Skeletal muscle satellite cell (primary cell): ENCODE data around the gene BCL11B.

Experiments used
- H3K27me3 ChIP-seq: 2 replicates; pipeline ENCODE4 v1.7.0; 2013; ENCODE audit warnings: low read length; ENCODE audit not compliant: control insufficient read depth, insufficient read depth
- H3K36me3 ChIP-seq: 2 replicates; pipeline ENCODE4 v1.7.0; 2013; ENCODE audit warnings: mild to moderate bottlenecking, control low read depth, low read length; ENCODE audit not compliant: insufficient read depth
- H3K4me1 ChIP-seq: 2 replicates; pipeline ENCODE4 v1.7.0; 2013; ENCODE audit warnings: low read length; ENCODE audit not compliant: control insufficient read depth, insufficient read depth
- H3K4me2 ChIP-seq: 2 replicates; pipeline ENCODE4 v1.7.0; 2013; ENCODE audit warnings: mild to moderate bottlenecking, low read length
- H3K4me3 ChIP-seq: 2 replicates; pipeline ENCODE4 v1.7.0; 2013; ENCODE audit warnings: low read length
- H3K9ac ChIP-seq: 2 replicates; pipeline ENCODE4 v1.7.0; 2013; ENCODE audit warnings: mild to moderate bottlenecking, low read depth, low read length, moderate library complexity
- H3K9me3 ChIP-seq: replicated peaks from 2 replicates; pipeline ENCODE4 v1.7.0; 2013; ENCODE audit warnings: mild to moderate bottlenecking, control low read depth, low read length

BCL11B gene

GRCh38 chr14:99272899-99273765, 1.1 kb upstream of the BCL11B start:
- Histone ChIP-seq H3K27me3 (peaks cover 79% of the 10 kb centered on the region), H3K4me3 (no peak overlapping the region), H3K4me1 (peaks cover 20% of the 10 kb centered on the region), H3K9ac (no peak overlapping the region), H3K36me3 (no peaks in the 10 kb centered on the region), H3K4me2 (peak overlapping the region; percentile 92), H3K9me3 (no peaks in the 10 kb centered on the region)

GRCh38 chr14:99272632-99272898, 568 bp upstream of the BCL11B start:
- H3K36me3 ChIP-seq = no peaks in the 10 kb centered on the region
- peak overlapping the region; percentile 74 for H3K4me3 ChIP-seq
- no peaks in the 10 kb centered on the region for H3K9me3 ChIP-seq
- H3K4me1 ChIP-seq = peaks cover 20% of the 10 kb centered on the region
- peaks cover 79% of the 10 kb centered on the region for H3K27me3 ChIP-seq
- peak overlapping the region; percentile 92 for H3K4me2 ChIP-seq
- H3K9ac ChIP-seq = no peak overlapping the region

- no peaks in the 10 kb centered on the region for H3K36me3 ChIP-seq
- peak overlapping the region; percentile 45 for H3K9ac ChIP-seq
- peak overlapping the region; percentile 74 for H3K4me3 ChIP-seq
- H3K9me3 ChIP-seq = no peaks in the 10 kb centered on the region
- H3K4me2 ChIP-seq = peak overlapping the region; percentile 92
- peaks cover 20% of the 10 kb centered on the region for H3K4me1 ChIP-seq
- peaks cover 76% of the 10 kb centered on the region for H3K27me3 ChIP-seq
Observed at GRCh38 chr14:99271221-99271941, 616 bp downstream of the BCL11B start.

GRCh38 chr14:99270458-99271220, 1.4 kb downstream of the BCL11B start:
- Histone ChIP-seq H3K9ac (no peak overlapping the region), H3K4me1 (peaks cover 20% of the 10 kb centered on the region)

GRCh38 chr14:99268810-99269707, 2.9 kb downstream of the BCL11B start:
- H3K9me3 ChIP-seq = no peaks in the 10 kb centered on the region
- peaks cover 18% of the 10 kb centered on the region for H3K4me1 ChIP-seq
- no peak overlapping the region for H3K9ac ChIP-seq
- no peak overlapping the region for H3K4me2 ChIP-seq
- peaks cover 71% of the 10 kb centered on the region for H3K27me3 ChIP-seq
- no peak overlapping the region for H3K4me3 ChIP-seq
- H3K36me3 ChIP-seq = no peaks in the 10 kb centered on the region

More at GRCh38 chr14:99270458-99271220, 1.4 kb downstream of the BCL11B start:
- H3K36me3 ChIP-seq = no peaks in the 10 kb centered on the region
- peaks cover 73% of the 10 kb centered on the region for H3K27me3 ChIP-seq
- H3K4me3 ChIP-seq = peak overlapping the region; percentile 74
- H3K9me3 ChIP-seq = no peaks in the 10 kb centered on the region
- H3K4me2 ChIP-seq = peak overlapping the region; percentile 92

GRCh38 chr14:99267837-99268781, 3.9 kb downstream of the BCL11B start:
- Histone ChIP-seq H3K4me3 (no peak overlapping the region), H3K27me3 (peaks cover 62% of the 10 kb centered on the region), H3K4me1 (peaks cover 9% of the 10 kb centered on the region), H3K9me3 (no peaks in the 10 kb centered on the region), H3K4me2 (no peak overlapping the region), H3K36me3 (no peaks in the 10 kb centered on the region), H3K9ac (no peak overlapping the region)

- Histone ChIP-seq H3K9me3 (no peaks in the 10 kb centered on the region), H3K4me1 (peaks cover 2% of the 10 kb centered on the region), H3K9ac (no peak overlapping the region), H3K4me2 (no peak overlapping the region), H3K27me3 (peaks cover 55% of the 10 kb centered on the region), H3K36me3 (no peaks in the 10 kb centered on the region), H3K4me3 (no peak overlapping the region)
Observed at GRCh38 chr14:99267381-99267780, 4.6 kb downstream of the BCL11B start.

GRCh38 chr14:99266181-99267178, 5.5 kb downstream of the BCL11B start:
- Histone ChIP-seq H3K9ac (no peak overlapping the region), H3K36me3 (no peaks in the 10 kb centered on the region), H3K4me3 (no peak overlapping the region), H3K27me3 (peaks cover 49% of the 10 kb centered on the region), H3K4me1 (no peaks in the 10 kb centered on the region), H3K9me3 (no peaks in the 10 kb centered on the region), H3K4me2 (peak overlapping the region; percentile 47)

GRCh38 chr14:99265571-99265970, 6.4 kb downstream of the BCL11B start:
- Histone ChIP-seq H3K4me2 (no peak overlapping the region), H3K4me1 (no peaks in the 10 kb centered on the region), H3K9ac (no peak overlapping the region), H3K36me3 (no peaks in the 10 kb centered on the region), H3K27me3 (peaks cover 43% of the 10 kb centered on the region), H3K4me3 (no peak overlapping the region), H3K9me3 (no peaks in the 10 kb centered on the region)
